Stimulated activated memory B cell treated with anti-CD40 and anti-IgM and Interleukin-4, amounts not matched to agents 10 μg/mL and 1 μg/mL and 100 μg/mL, for 72 hours (primary cell): ENCODE measurements around the gene TLR6.
A peak's percentile ranks its signal among the peaks of the same experiment; 100 is the strongest.

Experiments
- ATAC-seq: fragments of 150-1000 bp; cut with Tn5 transposase; 2 replicates; pipeline ENCODE4 v1.10.0; 2021
- H3K27ac Mint-ChIP-seq: one replicate; pipeline ENCODE4 v1.8.0; 2022; ENCODE audit warnings: mild to moderate bottlenecking, mixed read lengths
- H3K27me3 Mint-ChIP-seq: one replicate; pipeline ENCODE4 v1.8.0; 2022; ENCODE audit warnings: mixed read lengths
- H3K36me3 Mint-ChIP-seq: one replicate; pipeline ENCODE4 v1.8.0; 2022; ENCODE audit warnings: mixed read lengths
- H3K4me1 Mint-ChIP-seq: one replicate; pipeline ENCODE4 v1.8.0; 2022; ENCODE audit warnings: mixed read lengths
- H3K4me3 Mint-ChIP-seq: one replicate; pipeline ENCODE4 v1.8.0; 2022; ENCODE audit warnings: mild to moderate bottlenecking, moderate library complexity, mixed read lengths
- H3K9me3 Mint-ChIP-seq: one replicate; pipeline ENCODE4 v1.8.0; 2022; ENCODE audit warnings: mixed read lengths

The TLR6 gene

GRCh38 chr4:38855466-38855865 lies 1.2 kb downstream of the TLR6 start:
- Mint-ChIP-seq H3K9me3 (no peaks in the 10 kb centered on the region), H3K27me3 (no peaks in the 10 kb centered on the region), H3K4me1 (peaks cover 41% of the 10 kb centered on the region), H3K4me3 (peak overlapping the region; percentile 87), H3K27ac (peak overlapping the region; percentile 98), H3K36me3 (peaks cover 8% of the 10 kb centered on the region)
- ATAC-seq: peak; percentile 37

DNA sequence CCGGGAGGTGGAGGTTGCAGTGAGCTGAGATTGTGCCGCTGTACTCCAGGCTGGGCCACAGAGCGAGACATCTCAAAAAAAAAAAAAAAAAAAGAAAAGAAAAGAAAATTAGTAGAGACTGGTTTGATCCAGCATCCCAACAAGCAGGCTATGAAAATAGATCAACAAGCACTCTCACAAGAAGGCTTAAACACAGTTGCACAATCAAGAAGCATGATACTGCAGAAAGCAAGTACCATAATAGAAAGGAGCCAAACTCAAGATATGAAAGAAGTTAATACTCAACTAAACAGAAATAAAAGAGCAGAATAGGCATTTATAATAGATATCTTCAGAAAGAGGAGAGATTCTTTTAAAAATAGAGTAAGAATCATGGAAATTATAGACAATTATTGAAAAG lies 10.6 kb downstream of the TLR6 start:
- no peak overlapping the region for H3K4me3 Mint-ChIP-seq
- no peaks in the 10 kb centered on the region for H3K27me3 Mint-ChIP-seq
- H3K36me3 Mint-ChIP-seq: peaks cover 73% of the 10 kb centered on the region
- H3K4me1 Mint-ChIP-seq: peaks cover 54% of the 10 kb centered on the region
- H3K27ac Mint-ChIP-seq: peak overlapping the region; percentile 55
- H3K9me3 Mint-ChIP-seq: peaks cover 13% of the 10 kb centered on the region
- ATAC-seq: no peak

GRCh38 chr4:38842994-38843393 lies 13.6 kb downstream of the TLR6 start:
- H3K9me3 Mint-ChIP-seq: peaks cover 7% of the 10 kb centered on the region
- H3K27me3 Mint-ChIP-seq: no peaks in the 10 kb centered on the region
- no peak for ATAC-seq
- H3K27ac Mint-ChIP-seq: peak overlapping the region; percentile 68
- peaks cover 64% of the 10 kb centered on the region for H3K36me3 Mint-ChIP-seq
- H3K4me1 Mint-ChIP-seq: peaks cover 55% of the 10 kb centered on the region
- no peak overlapping the region for H3K4me3 Mint-ChIP-seq

DNA sequence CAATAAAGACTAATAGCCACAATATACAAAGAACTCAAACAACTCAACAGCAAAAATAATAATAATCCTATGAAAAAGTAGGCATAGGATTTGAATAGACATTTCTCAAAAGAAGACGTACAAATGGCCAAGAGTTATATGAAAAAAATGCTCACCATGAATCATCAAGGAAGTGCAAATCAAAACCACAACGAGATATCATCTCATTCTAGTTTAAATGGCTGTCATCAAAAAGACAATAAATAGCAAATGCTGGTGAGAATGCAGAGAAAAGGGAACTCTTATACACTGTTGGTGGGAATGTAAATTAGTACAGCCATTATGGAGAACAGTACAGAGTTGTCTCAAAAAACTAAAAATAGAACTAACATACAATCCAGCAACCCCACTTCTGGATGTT lies 18.8 kb downstream of the TLR6 start:
- Mint-ChIP-seq H3K27ac (peak overlapping the region; percentile 89), H3K27me3 (no peaks in the 10 kb centered on the region), H3K4me3 (peak overlapping the region; percentile 3), H3K9me3 (peaks cover 22% of the 10 kb centered on the region), H3K4me1 (peaks cover 51% of the 10 kb centered on the region), H3K36me3 (peaks cover 82% of the 10 kb centered on the region)
- no peak for ATAC-seq

DNA sequence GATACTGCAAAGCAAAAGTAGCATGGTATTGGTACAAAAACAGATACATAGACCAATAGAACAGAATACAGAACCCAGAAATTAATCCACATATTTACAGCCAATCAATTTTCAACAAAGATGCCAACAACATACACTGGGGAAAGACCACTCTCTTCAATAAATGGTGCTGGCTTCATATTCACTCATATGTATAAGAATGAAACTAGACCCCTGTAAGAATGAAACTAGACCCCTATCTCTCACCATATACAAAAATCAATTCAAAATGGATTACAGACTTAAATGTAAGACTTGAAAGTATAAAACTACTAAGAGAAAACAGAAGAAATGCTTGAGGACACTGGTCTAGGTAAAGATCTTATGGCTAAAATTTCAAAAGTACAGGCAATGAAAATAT lies 19.3 kb downstream of the TLR6 start:
- no peak for ATAC-seq
- peaks cover 51% of the 10 kb centered on the region for H3K4me1 Mint-ChIP-seq
- no peaks in the 10 kb centered on the region for H3K27me3 Mint-ChIP-seq
- H3K4me3 Mint-ChIP-seq: peak overlapping the region; percentile 3
- H3K27ac Mint-ChIP-seq: peak overlapping the region; percentile 89
- peaks cover 25% of the 10 kb centered on the region for H3K9me3 Mint-ChIP-seq
- peaks cover 82% of the 10 kb centered on the region for H3K36me3 Mint-ChIP-seq

DNA sequence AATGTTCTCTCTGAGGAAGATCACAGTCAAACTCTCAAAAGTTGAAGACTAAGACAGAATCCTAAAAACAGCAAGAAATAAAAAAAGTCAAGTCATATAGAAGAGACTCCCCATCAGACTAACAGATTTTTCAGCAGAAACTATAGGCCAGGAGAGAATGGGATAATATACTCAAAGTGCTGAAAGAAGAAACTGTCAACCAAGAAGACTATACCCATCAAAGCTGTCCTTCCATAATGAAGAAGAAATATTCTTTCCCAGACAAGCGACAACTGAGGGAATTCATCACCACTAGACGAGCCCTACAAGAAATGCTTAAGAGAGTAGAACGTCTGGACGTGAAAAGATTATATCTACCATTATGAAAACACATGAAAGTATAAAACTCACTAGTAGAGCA lies 22.0 kb downstream of the TLR6 start:
- ATAC-seq: no peak
- Mint-ChIP-seq H3K27me3 (no peaks in the 10 kb centered on the region), H3K27ac (no peak overlapping the region), H3K36me3 (peaks cover 77% of the 10 kb centered on the region), H3K9me3 (peaks cover 29% of the 10 kb centered on the region), H3K4me3 (no peak overlapping the region), H3K4me1 (peaks cover 61% of the 10 kb centered on the region)

DNA sequence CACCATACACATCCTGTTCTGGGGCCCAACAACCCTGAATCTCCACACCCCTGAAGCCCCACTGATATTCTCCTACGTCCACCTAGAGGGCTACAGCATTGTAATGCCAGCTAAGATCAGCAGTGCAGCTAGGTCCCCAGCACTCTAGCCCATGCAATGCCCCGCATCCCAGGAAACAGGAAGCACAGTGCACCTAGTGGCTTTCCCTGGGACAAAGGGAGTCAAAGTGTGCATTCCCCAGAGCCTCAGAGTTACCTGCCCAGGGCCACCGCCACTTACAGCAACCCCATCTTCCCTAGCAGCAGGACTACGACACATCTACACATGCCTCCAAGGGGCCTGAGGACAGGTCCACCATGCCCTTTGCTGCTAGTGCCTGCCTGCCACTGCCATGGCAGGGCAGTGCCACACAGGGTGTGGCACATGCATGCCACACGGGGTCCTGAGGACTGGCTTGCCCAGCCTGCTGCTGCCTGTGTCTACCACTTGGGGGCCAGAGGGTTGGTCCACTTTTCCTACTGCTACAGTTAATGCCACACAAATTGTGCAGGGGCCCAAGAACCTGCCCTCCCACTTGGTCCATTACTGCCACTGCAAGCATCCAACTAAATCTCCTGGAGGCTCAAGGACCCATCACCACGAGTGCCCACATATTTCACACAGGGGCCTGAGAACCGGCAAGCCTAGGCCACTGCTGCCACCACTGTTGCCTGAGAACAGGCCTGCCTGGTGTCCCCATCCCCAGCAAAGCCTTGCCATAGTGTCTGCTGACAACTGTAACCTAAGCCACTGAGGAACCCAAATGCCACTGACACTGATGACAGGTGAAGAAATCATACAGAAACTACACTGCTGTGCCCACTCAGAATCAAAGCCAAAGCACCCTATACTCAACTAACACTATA lies 23.7 kb downstream of the TLR6 start:
- Mint-ChIP-seq H3K27ac (peak overlapping the region; percentile 77), H3K4me3 (no peak overlapping the region), H3K9me3 (peaks cover 21% of the 10 kb centered on the region), H3K36me3 (peaks cover 74% of the 10 kb centered on the region), H3K27me3 (no peaks in the 10 kb centered on the region), H3K4me1 (peaks cover 44% of the 10 kb centered on the region)
- ATAC-seq: no peak

DNA sequence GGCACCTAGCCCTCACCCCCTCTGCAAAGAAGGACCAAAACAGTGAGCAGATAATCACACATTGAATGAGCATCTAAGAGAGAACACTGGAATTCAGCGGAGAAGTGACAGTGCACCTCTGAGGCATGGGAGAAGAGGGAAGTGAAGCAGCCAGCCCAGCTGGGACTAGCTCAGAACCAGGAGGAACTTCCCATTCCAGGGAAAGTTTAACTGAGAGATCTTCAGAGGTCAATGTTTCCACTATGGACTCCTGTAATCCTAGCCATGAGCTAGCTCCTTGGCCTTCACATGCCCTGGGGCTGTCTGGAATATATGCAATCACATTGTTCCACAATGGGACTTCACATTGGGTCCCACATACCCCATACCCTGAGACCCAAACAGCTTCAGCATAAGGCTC lies 24.4 kb downstream of the TLR6 start:
- Mint-ChIP-seq H3K4me1 (peaks cover 37% of the 10 kb centered on the region), H3K36me3 (peaks cover 74% of the 10 kb centered on the region), H3K27me3 (no peaks in the 10 kb centered on the region), H3K9me3 (peaks cover 21% of the 10 kb centered on the region), H3K4me3 (no peak overlapping the region), H3K27ac (peak overlapping the region; percentile 77)
- ATAC-seq: no peak

- no peak for ATAC-seq
- H3K27ac Mint-ChIP-seq: peak overlapping the region; percentile 77
- peaks cover 35% of the 10 kb centered on the region for H3K4me1 Mint-ChIP-seq
- peaks cover 74% of the 10 kb centered on the region for H3K36me3 Mint-ChIP-seq
- H3K27me3 Mint-ChIP-seq: no peaks in the 10 kb centered on the region
- no peak overlapping the region for H3K4me3 Mint-ChIP-seq
- peaks cover 21% of the 10 kb centered on the region for H3K9me3 Mint-ChIP-seq
Observed at GRCh38 chr4:38831653-38832052, 25.0 kb downstream of the TLR6 start.

DNA sequence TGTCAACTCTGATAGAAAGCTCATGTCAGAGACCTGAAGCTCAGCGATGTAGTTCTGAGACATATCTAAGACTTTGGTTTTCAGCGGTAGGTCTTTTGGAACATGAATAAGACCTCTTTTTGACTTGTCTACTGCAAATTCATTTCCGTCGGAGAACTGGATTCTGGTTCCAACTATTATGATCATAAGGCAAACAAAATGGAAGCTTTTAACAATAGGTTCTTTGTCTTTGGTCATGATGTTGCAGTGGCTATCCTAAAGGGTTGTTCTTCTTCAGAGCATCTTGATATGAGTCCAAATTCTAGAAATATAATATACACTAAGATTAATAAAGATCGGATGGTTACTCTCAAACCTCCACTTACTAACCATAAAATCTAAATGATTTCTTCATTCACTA lies 27.4 kb downstream of the TLR6 start:
- Mint-ChIP-seq H3K27ac (no peak overlapping the region), H3K4me3 (no peak overlapping the region), H3K27me3 (no peaks in the 10 kb centered on the region), H3K4me1 (peaks cover 36% of the 10 kb centered on the region), H3K9me3 (peaks cover 9% of the 10 kb centered on the region), H3K36me3 (peaks cover 75% of the 10 kb centered on the region)
- no peak for ATAC-seq

GRCh38 chr4:38823766-38824165 lies 32.9 kb downstream of the TLR6 start:
- no peak overlapping the region for H3K4me3 Mint-ChIP-seq
- peak overlapping the region; percentile 23 for H3K27ac Mint-ChIP-seq
- no peak for ATAC-seq
- peaks cover 11% of the 10 kb centered on the region for H3K9me3 Mint-ChIP-seq
- peaks cover 60% of the 10 kb centered on the region for H3K36me3 Mint-ChIP-seq
- H3K4me1 Mint-ChIP-seq: peaks cover 29% of the 10 kb centered on the region
- H3K27me3 Mint-ChIP-seq: no peaks in the 10 kb centered on the region

DNA sequence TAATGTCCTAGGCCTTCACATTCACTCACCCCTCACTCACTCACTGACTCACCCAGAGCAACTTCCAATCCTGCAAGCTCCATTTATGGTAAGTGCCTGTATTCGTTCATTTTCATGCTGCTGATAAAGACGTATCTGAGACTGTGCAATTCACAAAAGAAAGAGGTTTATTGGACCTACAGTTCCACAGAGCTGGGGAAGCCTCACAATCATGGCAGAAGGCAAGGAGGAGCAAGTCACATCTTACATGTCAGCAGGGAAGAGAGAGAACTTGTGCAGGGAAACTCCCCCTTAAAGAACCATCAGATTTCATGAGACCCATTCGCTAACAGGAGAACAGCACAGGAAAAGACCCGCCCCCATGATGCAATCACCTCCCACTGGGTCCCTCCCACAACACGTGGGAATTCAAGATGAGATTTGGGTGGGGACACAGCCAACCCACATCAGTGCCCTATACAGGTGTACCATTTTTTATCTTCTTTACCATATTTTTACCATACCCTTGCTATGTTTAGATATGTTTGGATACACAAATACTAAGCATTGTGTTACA lies 33.8 kb downstream of the TLR6 start:
- Mint-ChIP-seq H3K4me1 (peaks cover 36% of the 10 kb centered on the region), H3K27ac (no peak overlapping the region), H3K9me3 (peaks cover 11% of the 10 kb centered on the region), H3K27me3 (no peaks in the 10 kb centered on the region), H3K36me3 (peaks cover 53% of the 10 kb centered on the region), H3K4me3 (no peak overlapping the region)
- no peak for ATAC-seq

DNA sequence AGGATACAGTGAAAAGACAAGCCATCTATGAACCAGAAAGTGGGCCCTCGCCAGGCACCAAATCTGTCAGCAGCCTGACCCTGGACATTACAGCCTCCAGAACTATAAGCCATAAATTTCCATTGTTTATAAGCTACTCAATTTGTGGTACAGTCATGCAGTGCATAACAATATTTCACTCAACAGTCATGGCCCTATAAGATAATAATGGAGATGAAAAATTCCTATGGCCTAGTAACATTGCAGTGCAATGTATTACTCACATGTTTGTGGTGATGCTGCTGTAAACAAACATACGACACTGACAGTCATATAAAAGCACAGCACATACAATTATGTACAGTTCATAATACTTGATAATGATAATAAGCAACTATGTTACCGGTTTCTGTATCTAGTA lies 34.9 kb downstream of the TLR6 start:
- H3K27me3 Mint-ChIP-seq: no peaks in the 10 kb centered on the region
- no peak overlapping the region for H3K27ac Mint-ChIP-seq
- H3K4me3 Mint-ChIP-seq: no peak overlapping the region
- peaks cover 40% of the 10 kb centered on the region for H3K4me1 Mint-ChIP-seq
- peaks cover 42% of the 10 kb centered on the region for H3K36me3 Mint-ChIP-seq
- peaks cover 11% of the 10 kb centered on the region for H3K9me3 Mint-ChIP-seq
- no peak for ATAC-seq

DNA sequence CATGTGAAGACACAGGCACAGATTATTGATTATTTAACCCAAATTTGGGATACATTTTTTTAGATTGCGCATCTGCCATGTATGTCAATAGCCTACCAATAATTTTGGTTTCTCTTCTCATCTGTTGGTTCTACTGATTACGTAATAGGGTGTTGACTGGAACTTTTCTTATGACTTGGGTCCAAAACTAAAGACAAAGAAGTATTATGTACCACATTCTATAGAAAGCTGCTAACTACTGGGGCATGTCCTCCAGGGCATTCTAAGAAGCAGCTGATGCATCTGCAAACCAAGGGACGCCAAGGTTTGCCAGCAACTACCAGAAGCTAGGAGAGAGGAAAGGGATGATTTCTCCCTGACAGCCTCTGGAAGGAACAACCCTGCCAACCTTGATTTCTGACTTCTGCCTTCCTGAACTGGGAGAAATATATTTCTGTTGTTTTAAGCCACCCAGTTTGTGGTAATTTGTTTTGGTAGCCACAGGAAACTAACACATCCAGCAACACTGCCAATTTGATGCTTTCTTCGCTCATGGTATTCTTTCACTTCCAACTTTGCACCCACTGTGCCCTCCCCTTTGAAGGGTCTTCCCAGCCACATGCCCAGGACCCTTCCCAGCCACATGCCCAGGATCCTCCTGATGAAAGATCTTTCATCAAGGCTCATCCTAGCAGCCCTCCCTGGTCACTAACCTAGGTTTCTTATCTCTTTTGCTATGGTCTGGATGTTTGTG lies 36.1 kb downstream of the TLR6 start:
- peak; percentile 70 for ATAC-seq

DNA sequence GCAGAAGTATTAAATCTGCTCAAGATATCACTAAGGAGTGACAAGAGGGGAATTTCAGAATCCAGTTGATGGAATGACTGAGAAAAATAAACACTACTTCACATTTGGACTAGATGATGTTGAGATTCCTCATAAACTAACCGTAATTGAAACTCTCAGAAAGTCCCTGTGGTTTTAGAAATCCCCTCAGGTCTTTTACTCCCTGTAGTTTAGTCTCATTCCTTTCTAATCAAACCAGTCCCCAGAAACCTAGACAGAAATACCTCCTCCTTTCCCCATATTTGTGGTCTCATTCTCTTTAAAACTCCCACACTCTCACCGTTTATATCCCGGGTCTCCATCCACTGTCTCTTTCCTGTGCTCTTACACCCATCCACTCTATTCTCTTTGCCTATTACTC lies 37.0 kb downstream of the TLR6 start:
- H3K4me3 Mint-ChIP-seq: peak overlapping the region; percentile 18
- H3K27ac Mint-ChIP-seq: peak overlapping the region; percentile 66
- peak; percentile 69 for ATAC-seq

More for the DNA sequence above, 36.1 kb downstream of the TLR6 start:
- Mint-ChIP-seq H3K4me1 (peaks cover 47% of the 10 kb centered on the region), H3K9me3 (peaks cover 11% of the 10 kb centered on the region), H3K27ac (peak overlapping the region; percentile 66), H3K36me3 (peaks cover 34% of the 10 kb centered on the region), H3K4me3 (peak overlapping the region; percentile 18), H3K27me3 (no peaks in the 10 kb centered on the region)

More for the DNA sequence above, 37.0 kb downstream of the TLR6 start:
- H3K4me1 Mint-ChIP-seq: peaks cover 54% of the 10 kb centered on the region
- H3K9me3 Mint-ChIP-seq: peaks cover 13% of the 10 kb centered on the region
- H3K36me3 Mint-ChIP-seq: peaks cover 34% of the 10 kb centered on the region
- no peaks in the 10 kb centered on the region for H3K27me3 Mint-ChIP-seq
